Measurements from ENCODE around the gene PALLD.

PALLD gene

GRCh38 chr4:168815379-168816345 is 318.8 kb downstream of the PALLD start:
- no peak for DNase-seq

GRCh38 chr4:168817370-168817769 is 320.5 kb downstream of the PALLD start:
- no peak for DNase-seq

GRCh38 chr4:168822481-168822880 is 325.6 kb downstream of the PALLD start:
- no peak for DNase-seq

- no peak for DNase-seq
These were observed 329.1 kb downstream of the PALLD start for GRCh38 chr4:168825975-168826374.

GRCh38 chr4:168826620-168827019 is 329.8 kb downstream of the PALLD start:
- no peak for DNase-seq

GRCh38 chr4:168830777-168831512 is 334.1 kb downstream of the PALLD start:
- no peak for DNase-seq

- DNase-seq = no peak
These were observed 334.7 kb downstream of the PALLD start for GRCh38 chr4:168831585-168831918.

GRCh38 chr4:168831919-168832762 is 335.3 kb downstream of the PALLD start:
- DNase-seq = peak in 48 of 56 donors; percentile 10 to 79 (median 44)

GRCh38 chr4:168832763-168833575 is 336.1 kb downstream of the PALLD start:
- DNase-seq = peak in 40 of 56 donors; percentile 8 to 64 (median 32)

- DNase-seq = peak in 2 of 56 donors; percentile 8 to 11
These were observed 337.0 kb downstream of the PALLD start for GRCh38 chr4:168833881-168834280.

GRCh38 chr4:168835880-168836454 is 339.1 kb downstream of the PALLD start:
- DNase-seq = no peak

- DNase-seq = peak in 32 of 56 donors; percentile 2 to 81 (median 34)
These were observed 339.6 kb downstream of the PALLD start for GRCh38 chr4:168836490-168836889.

GRCh38 chr4:168837922-168838321 is 341.1 kb downstream of the PALLD start:
- no peak for DNase-seq

GRCh38 chr4:168839758-168840391 is 343.0 kb downstream of the PALLD start:
- DNase-seq = no peak

GRCh38 chr4:168840392-168840763 is 343.5 kb downstream of the PALLD start:
- DNase-seq = no peak

GRCh38 chr4:168841000-168841671 is 344.3 kb downstream of the PALLD start:
- DNase-seq = peak in 9 of 56 donors; percentile 6 to 33 (median 16)

GRCh38 chr4:168841672-168842019 is 344.8 kb downstream of the PALLD start:
- no peak for DNase-seq

- no peak for DNase-seq
These were observed 345.3 kb downstream of the PALLD start for GRCh38 chr4:168842186-168842585.

- DNase-seq = no peak
These were observed 346.8 kb downstream of the PALLD start for GRCh38 chr4:168843635-168844034.
